Measurements from ENCODE around the gene PAX5. TPM values are rescaled to one million over a fixed set of nuclear protein-coding genes. Genes with fewer than 3 reads are reported as not detected.

PAX5 gene
- total and polyA plus RNA-seq, 2 experiments from 2014 or later: not detected

- 0 out of 2 replicates have a peak, but pooled peaks cover 4% of the 10 kb centered on the region for H3K4me1 ChIP-seq (ENCODE audit: insufficient read depth)
- H3K4me2 ChIP-seq (ENCODE audit: unreplicated experiment): no peak overlapping the region
- in situ Hi-C loops (cut with MboI): no loop called here
- no peaks in the 10 kb centered on the region for H3K36me3 ChIP-seq (ENCODE audit: low read depth)
- 83 to 86% methylated on average over 5 of the region's 5 CpGs for WGBS, 2 experiments (ENCODE audit: low coverage in 1 of 2, low lambda C conversion rate in 2 of 2, missing lambda C conversion rate in 2 of 2)
- H3K9me3 ChIP-seq (ENCODE audit: low read depth): no peaks in the 10 kb centered on the region
- H3K27ac ChIP-seq: no peak overlapping the region
- no peaks in the 10 kb centered on the region for H4K20me1 ChIP-seq (ENCODE audit: insufficient read depth)
- H3K9ac ChIP-seq: no peak overlapping the region
- no peak overlapping the region for H2AFZ ChIP-seq
- H3K4me3 ChIP-seq: no peak overlapping the region
- peaks cover 24% of the 10 kb centered on the region for H3K27me3 ChIP-seq (replicated peaks; ENCODE audit: insufficient read depth)
- TF ChIP-seq EZH2phosphoT487 (IDR thresholded peaks at IDR 0.05; ENCODE audit: insufficient read depth, low read depth) (no peak), EZH2 (IDR thresholded peaks at IDR 0.05; ENCODE audit: insufficient read depth, poor library complexity, severe bottlenecking) (no peak)
- H3F3A ChIP-seq (ENCODE audit: insufficient read depth): no peaks in the 10 kb centered on the region
- no peaks in the 10 kb centered on the region for H3K79me2 ChIP-seq (ENCODE audit: insufficient read depth)
- H3K9me2 ChIP-seq (ENCODE audit: insufficient read depth): no peaks in the 10 kb centered on the region
- DNase-seq: peak; percentile 5
Observed at GRCh38 chr9:36922548-36922947, 111.5 kb downstream of the PAX5 start.

GRCh38 chr9:36914212-36914577 lies 119.9 kb downstream of the PAX5 start:
- no peaks in the 10 kb centered on the region for H3K36me3 ChIP-seq (ENCODE audit: low read depth)
- no peak overlapping the region for H3K4me3 ChIP-seq
- in situ Hi-C loops (cut with MboI): no loop called here
- H3K9ac ChIP-seq: no peak overlapping the region
- H3K79me2 ChIP-seq (ENCODE audit: insufficient read depth): no peaks in the 10 kb centered on the region
- no peaks in the 10 kb centered on the region for H3K4me1 ChIP-seq (ENCODE audit: insufficient read depth)
- TF ChIP-seq EZH2phosphoT487 (IDR thresholded peaks at IDR 0.05; ENCODE audit: insufficient read depth, low read depth): no peak
- TF ChIP-seq EZH2 (IDR thresholded peaks at IDR 0.05; ENCODE audit: insufficient read depth, poor library complexity, severe bottlenecking): no peak
- no peak for DNase-seq
- no peaks in the 10 kb centered on the region for H3F3A ChIP-seq (ENCODE audit: insufficient read depth)
- H2AFZ ChIP-seq: no peak overlapping the region
- no peaks in the 10 kb centered on the region for H4K20me1 ChIP-seq (ENCODE audit: insufficient read depth)
- WGBS, 2 experiments (ENCODE audit: low coverage in 1 of 2, low lambda C conversion rate in 2 of 2, missing lambda C conversion rate in 2 of 2): 39 to 42% methylated on average over 3 of the region's 3 CpGs
- no peaks in the 10 kb centered on the region for H3K9me3 ChIP-seq (ENCODE audit: low read depth)
- H3K27ac ChIP-seq: no peak overlapping the region
- peaks cover 45% of the 10 kb centered on the region for H3K27me3 ChIP-seq (replicated peaks; ENCODE audit: insufficient read depth)
- no peak overlapping the region for H3K4me2 ChIP-seq (ENCODE audit: unreplicated experiment)
- H3K9me2 ChIP-seq (ENCODE audit: insufficient read depth): no peaks in the 10 kb centered on the region

GRCh38 chr9:36913393-36914211 lies 120.5 kb downstream of the PAX5 start:
- H3F3A ChIP-seq (ENCODE audit: insufficient read depth): no peaks in the 10 kb centered on the region
- no peak overlapping the region for H3K9ac ChIP-seq
- no peak for DNase-seq
- H3K79me2 ChIP-seq (ENCODE audit: insufficient read depth): no peaks in the 10 kb centered on the region
- H3K4me3 ChIP-seq: no peak overlapping the region
- no peak overlapping the region for H3K27ac ChIP-seq
- WGBS, 2 experiments (ENCODE audit: low coverage in 1 of 2, low lambda C conversion rate in 2 of 2, missing lambda C conversion rate in 2 of 2): 15 to 20% methylated on average over 10 of the region's 10 CpGs
- H3K36me3 ChIP-seq (ENCODE audit: low read depth): no peaks in the 10 kb centered on the region
- no peaks in the 10 kb centered on the region for H3K4me1 ChIP-seq (ENCODE audit: insufficient read depth)
- no peaks in the 10 kb centered on the region for H4K20me1 ChIP-seq (ENCODE audit: insufficient read depth)
- H2AFZ ChIP-seq: no peak overlapping the region
- in situ Hi-C loops (cut with MboI): no loop called here
- peaks cover 51% of the 10 kb centered on the region for H3K27me3 ChIP-seq (replicated peaks; ENCODE audit: insufficient read depth)
- no peak overlapping the region for H3K4me2 ChIP-seq (ENCODE audit: unreplicated experiment)
- H3K9me2 ChIP-seq (ENCODE audit: insufficient read depth): no peaks in the 10 kb centered on the region
- H3K9me3 ChIP-seq (ENCODE audit: low read depth): no peaks in the 10 kb centered on the region
- TF ChIP-seq EZH2 (IDR thresholded peaks at IDR 0.05; ENCODE audit: insufficient read depth, poor library complexity, severe bottlenecking) (no peak), EZH2phosphoT487 (IDR thresholded peaks at IDR 0.05; ENCODE audit: insufficient read depth, low read depth) (no peak)

- H3K9me2 ChIP-seq (ENCODE audit: insufficient read depth): no peaks in the 10 kb centered on the region
- no peak for DNase-seq
- WGBS, 2 experiments (ENCODE audit: low coverage in 1 of 2, low lambda C conversion rate in 2 of 2, missing lambda C conversion rate in 2 of 2): 32 to 35% methylated on average over 3 of the region's 3 CpGs
- no peaks in the 10 kb centered on the region for H3K36me3 ChIP-seq (ENCODE audit: low read depth)
- no peak overlapping the region for H3K9ac ChIP-seq
- H3K27me3 ChIP-seq (replicated peaks; ENCODE audit: insufficient read depth): peaks cover 60% of the 10 kb centered on the region
- TF ChIP-seq EZH2 (IDR thresholded peaks at IDR 0.05; ENCODE audit: insufficient read depth, poor library complexity, severe bottlenecking) (no peak), EZH2phosphoT487 (IDR thresholded peaks at IDR 0.05; ENCODE audit: insufficient read depth, low read depth) (no peak)
- no peaks in the 10 kb centered on the region for H3K9me3 ChIP-seq (ENCODE audit: low read depth)
- no peaks in the 10 kb centered on the region for H4K20me1 ChIP-seq (ENCODE audit: insufficient read depth)
- H3K27ac ChIP-seq: no peak overlapping the region
- no peaks in the 10 kb centered on the region for H3F3A ChIP-seq (ENCODE audit: insufficient read depth)
- H3K4me1 ChIP-seq (ENCODE audit: insufficient read depth): no peaks in the 10 kb centered on the region
- H3K79me2 ChIP-seq (ENCODE audit: insufficient read depth): no peaks in the 10 kb centered on the region
- H2AFZ ChIP-seq: no peak overlapping the region
- in situ Hi-C loops (cut with MboI): no loop called here
- no peak overlapping the region for H3K4me3 ChIP-seq
- H3K4me2 ChIP-seq (ENCODE audit: unreplicated experiment): no peak overlapping the region
Observed at GRCh38 chr9:36912620-36913019, 121.4 kb downstream of the PAX5 start.
